Epithelial cell of prostate (primary cell): Measurements from ENCODE around the gene CDH13.
A peak's percentile ranks its signal among the peaks of the same experiment; 100 is the strongest.

Experiments used
- DNase-seq: peaks from one replicate; pipeline ENCODE4 v3.0.0-alpha.2; 2011; ENCODE audit warnings: low read depth, low spot score
- H3K27ac ChIP-seq: fragments of 450-650 bp; 2 replicates; pipeline ENCODE4 v1.5.1; 2017; ENCODE audit warnings: mild to moderate bottlenecking

The CDH13 gene

GRCh38 chr16:82730901-82731300 lies 104.1 kb downstream of the CDH13 start:
- DNase-seq = no peak
- H3K27ac ChIP-seq = no peak overlapping the region

- DNase-seq = no peak
- no peak overlapping the region for H3K27ac ChIP-seq
These were observed 105.7 kb downstream of the CDH13 start for GRCh38 chr16:82732461-82732860.

GRCh38 chr16:82735186-82735585 lies 108.4 kb downstream of the CDH13 start:
- DNase-seq = no peak
- H3K27ac ChIP-seq = no peak overlapping the region

GRCh38 chr16:82735673-82736091 lies 108.9 kb downstream of the CDH13 start:
- no peak overlapping the region for H3K27ac ChIP-seq
- DNase-seq = no peak

- no peak for DNase-seq
- H3K27ac ChIP-seq = no peak overlapping the region
These were observed 109.5 kb downstream of the CDH13 start for GRCh38 chr16:82736224-82736623.

GRCh38 chr16:82738699-82739098 lies 111.9 kb downstream of the CDH13 start:
- DNase-seq = no peak
- no peak overlapping the region for H3K27ac ChIP-seq

- H3K27ac ChIP-seq = no peak overlapping the region
- peak; percentile 20 for DNase-seq
These were observed 114.4 kb downstream of the CDH13 start for GRCh38 chr16:82741073-82741615.

- no peak for DNase-seq
- H3K27ac ChIP-seq = no peak overlapping the region
These were observed 118.2 kb downstream of the CDH13 start for GRCh38 chr16:82744958-82745357.

GRCh38 chr16:82748026-82748425 lies 121.3 kb downstream of the CDH13 start:
- DNase-seq = no peak
- no peak overlapping the region for H3K27ac ChIP-seq

- H3K27ac ChIP-seq = no peak overlapping the region
- DNase-seq = no peak
These were observed 123.3 kb downstream of the CDH13 start for GRCh38 chr16:82750068-82750467.

- DNase-seq = no peak
- no peak overlapping the region for H3K27ac ChIP-seq
These were observed 124.3 kb downstream of the CDH13 start for GRCh38 chr16:82751020-82751419.

- H3K27ac ChIP-seq = no peak overlapping the region
- DNase-seq = no peak
These were observed 125.4 kb downstream of the CDH13 start for GRCh38 chr16:82752172-82752571.

- no peak for DNase-seq
- no peak overlapping the region for H3K27ac ChIP-seq
These were observed 127.1 kb downstream of the CDH13 start for GRCh38 chr16:82753821-82754220.

GRCh38 chr16:82754716-82755513 lies 128.1 kb downstream of the CDH13 start:
- DNase-seq = no peak
- no peak overlapping the region for H3K27ac ChIP-seq

- no peak overlapping the region for H3K27ac ChIP-seq
- no peak for DNase-seq
These were observed 129.0 kb downstream of the CDH13 start for GRCh38 chr16:82755570-82756282.

- no peak overlapping the region for H3K27ac ChIP-seq
These were observed 129.5 kb downstream of the CDH13 start for GRCh38 chr16:82756283-82756599.

GRCh38 chr16:82758406-82758805 lies 131.6 kb downstream of the CDH13 start:
- no peak overlapping the region for H3K27ac ChIP-seq
- DNase-seq = no peak

More at GRCh38 chr16:82756283-82756599, 129.5 kb downstream of the CDH13 start:
- no peak for DNase-seq

GRCh38 chr16:82758904-82759303 lies 132.1 kb downstream of the CDH13 start:
- DNase-seq = no peak
- H3K27ac ChIP-seq = no peak overlapping the region

GRCh38 chr16:82761236-82761635 lies 134.5 kb downstream of the CDH13 start:
- peak; percentile 6 for DNase-seq
- H3K27ac ChIP-seq = peak overlapping the region; percentile 43

GRCh38 chr16:82761858-82762257 lies 135.1 kb downstream of the CDH13 start:
- peak overlapping the region; percentile 43 for H3K27ac ChIP-seq
- no peak for DNase-seq

- H3K27ac ChIP-seq = no peak overlapping the region
- DNase-seq = no peak
These were observed 136.6 kb downstream of the CDH13 start for GRCh38 chr16:82763371-82763770.
